ENCODE results near the gene CEP63.

DNA sequence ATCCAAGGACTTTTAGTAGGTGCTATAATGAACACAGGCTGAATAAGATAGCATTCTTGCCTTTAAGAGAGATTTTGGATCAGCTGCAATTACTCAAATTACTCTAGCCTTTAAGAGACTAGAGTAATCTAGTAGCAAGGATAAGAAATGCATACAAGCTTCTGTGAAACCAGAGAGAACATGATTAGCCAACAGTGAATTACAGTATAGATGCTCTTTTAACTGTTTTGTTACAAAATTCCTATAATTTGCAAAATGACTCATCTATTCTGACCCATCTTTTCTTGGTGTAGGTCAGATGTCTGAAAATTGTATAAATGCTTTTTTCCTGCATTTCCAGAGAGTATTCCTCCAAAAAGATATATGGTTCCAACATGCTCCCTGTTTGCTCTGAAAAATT lies 66.9 kb downstream of the CEP63 start:
- no peak for TF ChIP-seq CTCF (IDR thresholded peaks at IDR 0.05)
- TF ChIP-seq POLR2A (IDR thresholded peaks at IDR 0.05): no peak

All from body of pancreas (tissue), 4 donors.